ENCODE results near the gene PRKN.

DNA sequence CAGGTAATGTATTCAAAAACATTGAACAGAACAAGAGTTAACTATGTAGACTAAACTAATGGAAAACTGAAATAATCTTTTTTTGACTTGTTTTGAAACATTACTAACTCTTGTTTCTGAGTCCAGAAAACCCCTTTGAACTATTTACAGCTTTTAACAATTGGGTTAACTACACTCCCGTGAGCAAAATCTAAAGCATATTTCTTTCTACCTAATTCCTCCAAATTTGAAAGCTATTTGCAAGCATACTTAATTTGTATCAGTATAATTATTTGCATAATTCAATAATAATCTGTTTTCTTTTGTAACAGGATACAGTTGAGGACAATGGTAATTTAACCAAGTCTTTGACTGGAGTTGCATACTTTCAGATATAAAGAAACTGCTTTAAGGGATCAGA is 1391.1 kb downstream of the PRKN start:
- TF ChIP-seq HEY1 (CRISPR knock-in tag; IDR thresholded peaks at IDR 0.05; ENCODE audit: borderline replicate concordance), result no peak
- TF ChIP-seq, protein P1, sequence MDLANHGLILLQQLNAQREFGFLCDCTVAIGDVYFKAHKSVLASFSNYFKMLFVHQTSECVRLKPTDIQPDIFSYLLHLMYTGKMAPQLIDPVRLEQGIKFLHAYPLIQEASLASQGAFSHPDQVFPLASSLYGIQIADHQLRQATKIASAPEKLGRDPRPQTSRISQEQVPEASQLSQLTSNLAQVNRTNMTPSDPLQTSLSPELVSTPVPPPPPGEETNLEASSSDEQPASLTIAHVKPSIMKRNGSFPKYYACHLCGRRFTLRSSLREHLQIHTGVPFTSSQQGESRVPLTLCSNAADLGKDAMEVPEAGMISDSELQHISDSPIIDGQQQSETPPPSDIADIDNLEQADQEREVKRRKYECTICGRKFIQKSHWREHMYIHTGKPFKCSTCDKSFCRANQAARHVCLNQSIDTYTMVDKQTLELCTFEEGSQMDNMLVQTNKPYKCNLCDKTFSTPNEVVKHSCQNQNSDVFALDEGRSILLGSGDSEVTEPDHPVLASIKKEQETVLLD (IDR thresholded peaks at IDR 0.05), result no peak
- TF ChIP-seq, protein P2, sequence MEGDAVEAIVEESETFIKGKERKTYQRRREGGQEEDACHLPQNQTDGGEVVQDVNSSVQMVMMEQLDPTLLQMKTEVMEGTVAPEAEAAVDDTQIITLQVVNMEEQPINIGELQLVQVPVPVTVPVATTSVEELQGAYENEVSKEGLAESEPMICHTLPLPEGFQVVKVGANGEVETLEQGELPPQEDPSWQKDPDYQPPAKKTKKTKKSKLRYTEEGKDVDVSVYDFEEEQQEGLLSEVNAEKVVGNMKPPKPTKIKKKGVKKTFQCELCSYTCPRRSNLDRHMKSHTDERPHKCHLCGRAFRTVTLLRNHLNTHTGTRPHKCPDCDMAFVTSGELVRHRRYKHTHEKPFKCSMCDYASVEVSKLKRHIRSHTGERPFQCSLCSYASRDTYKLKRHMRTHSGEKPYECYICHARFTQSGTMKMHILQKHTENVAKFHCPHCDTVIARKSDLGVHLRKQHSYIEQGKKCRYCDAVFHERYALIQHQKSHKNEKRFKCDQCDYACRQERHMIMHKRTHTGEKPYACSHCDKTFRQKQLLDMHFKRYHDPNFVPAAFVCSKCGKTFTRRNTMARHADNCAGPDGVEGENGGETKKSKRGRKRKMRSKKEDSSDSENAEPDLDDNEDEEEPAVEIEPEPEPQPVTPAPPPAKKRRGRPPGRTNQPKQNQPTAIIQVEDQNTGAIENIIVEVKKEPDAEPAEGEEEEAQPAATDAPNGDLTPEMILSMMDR (IDR thresholded peaks at IDR 0.05 in 2 of 3, conservative IDR thresholded peaks at IDR 0.05 in 1 of 3; ENCODE audit: insufficient read depth in 2 of 3, low read depth in 1 of 3, low read length in 3 of 3), result no peak
- no peak for TF ChIP-seq TCF7L2 (IDR thresholded peaks at IDR 0.05; ENCODE audit: low read depth, low read length)
- no peak for TF ChIP-seq RB1 (IDR thresholded peaks at IDR 0.05; ENCODE audit: low read depth)
- TF ChIP-seq, protein P3, sequence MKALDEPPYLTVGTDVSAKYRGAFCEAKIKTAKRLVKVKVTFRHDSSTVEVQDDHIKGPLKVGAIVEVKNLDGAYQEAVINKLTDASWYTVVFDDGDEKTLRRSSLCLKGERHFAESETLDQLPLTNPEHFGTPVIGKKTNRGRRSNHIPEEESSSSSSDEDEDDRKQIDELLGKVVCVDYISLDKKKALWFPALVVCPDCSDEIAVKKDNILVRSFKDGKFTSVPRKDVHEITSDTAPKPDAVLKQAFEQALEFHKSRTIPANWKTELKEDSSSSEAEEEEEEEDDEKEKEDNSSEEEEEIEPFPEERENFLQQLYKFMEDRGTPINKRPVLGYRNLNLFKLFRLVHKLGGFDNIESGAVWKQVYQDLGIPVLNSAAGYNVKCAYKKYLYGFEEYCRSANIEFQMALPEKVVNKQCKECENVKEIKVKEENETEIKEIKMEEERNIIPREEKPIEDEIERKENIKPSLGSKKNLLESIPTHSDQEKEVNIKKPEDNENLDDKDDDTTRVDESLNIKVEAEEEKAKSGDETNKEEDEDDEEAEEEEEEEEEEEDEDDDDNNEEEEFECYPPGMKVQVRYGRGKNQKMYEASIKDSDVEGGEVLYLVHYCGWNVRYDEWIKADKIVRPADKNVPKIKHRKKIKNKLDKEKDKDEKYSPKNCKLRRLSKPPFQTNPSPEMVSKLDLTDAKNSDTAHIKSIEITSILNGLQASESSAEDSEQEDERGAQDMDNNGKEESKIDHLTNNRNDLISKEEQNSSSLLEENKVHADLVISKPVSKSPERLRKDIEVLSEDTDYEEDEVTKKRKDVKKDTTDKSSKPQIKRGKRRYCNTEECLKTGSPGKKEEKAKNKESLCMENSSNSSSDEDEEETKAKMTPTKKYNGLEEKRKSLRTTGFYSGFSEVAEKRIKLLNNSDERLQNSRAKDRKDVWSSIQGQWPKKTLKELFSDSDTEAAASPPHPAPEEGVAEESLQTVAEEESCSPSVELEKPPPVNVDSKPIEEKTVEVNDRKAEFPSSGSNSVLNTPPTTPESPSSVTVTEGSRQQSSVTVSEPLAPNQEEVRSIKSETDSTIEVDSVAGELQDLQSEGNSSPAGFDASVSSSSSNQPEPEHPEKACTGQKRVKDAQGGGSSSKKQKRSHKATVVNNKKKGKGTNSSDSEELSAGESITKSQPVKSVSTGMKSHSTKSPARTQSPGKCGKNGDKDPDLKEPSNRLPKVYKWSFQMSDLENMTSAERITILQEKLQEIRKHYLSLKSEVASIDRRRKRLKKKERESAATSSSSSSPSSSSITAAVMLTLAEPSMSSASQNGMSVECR (CRISPR knock-in tag; IDR thresholded peaks at IDR 0.05), result no peak
- no peak for TF ChIP-seq POLR2AphosphoS5 (IDR thresholded peaks at IDR 0.05; ENCODE audit: control insufficient read depth, insufficient read depth, low read depth, low read length)
- TF ChIP-seq NCOA1 (IDR thresholded peaks at IDR 0.05; ENCODE audit: low read depth), result no peak
- TF ChIP-seq PHF8 (IDR thresholded peaks at IDR 0.05; ENCODE audit: borderline replicate concordance, low read length), result no peak
- TF ChIP-seq, protein P4, sequence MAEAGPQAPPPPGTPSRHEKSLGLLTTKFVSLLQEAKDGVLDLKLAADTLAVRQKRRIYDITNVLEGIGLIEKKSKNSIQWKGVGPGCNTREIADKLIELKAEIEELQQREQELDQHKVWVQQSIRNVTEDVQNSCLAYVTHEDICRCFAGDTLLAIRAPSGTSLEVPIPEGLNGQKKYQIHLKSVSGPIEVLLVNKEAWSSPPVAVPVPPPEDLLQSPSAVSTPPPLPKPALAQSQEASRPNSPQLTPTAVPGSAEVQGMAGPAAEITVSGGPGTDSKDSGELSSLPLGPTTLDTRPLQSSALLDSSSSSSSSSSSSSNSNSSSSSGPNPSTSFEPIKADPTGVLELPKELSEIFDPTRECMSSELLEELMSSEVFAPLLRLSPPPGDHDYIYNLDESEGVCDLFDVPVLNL (CRISPR knock-in tag; IDR thresholded peaks at IDR 0.05; ENCODE audit: low read depth), result no peak
- TF ChIP-seq KDM4B (IDR thresholded peaks at IDR 0.05; ENCODE audit: borderline replicate concordance in 2 of 2, low read depth in 1 of 2), result no peak
- TF ChIP-seq CC2D1A (IDR thresholded peaks at IDR 0.05), result no peak
